Measurements from ENCODE around the gene CRIP3.
A peak's percentile ranks its signal among the peaks of the same experiment; 100 is the strongest.
"Not testable (repeated sequence)": the region's sequence is repeated elsewhere in the genome, so short reads cannot be mapped to it uniquely, and the experiment has no call there.

Gene CRIP3, protein sequence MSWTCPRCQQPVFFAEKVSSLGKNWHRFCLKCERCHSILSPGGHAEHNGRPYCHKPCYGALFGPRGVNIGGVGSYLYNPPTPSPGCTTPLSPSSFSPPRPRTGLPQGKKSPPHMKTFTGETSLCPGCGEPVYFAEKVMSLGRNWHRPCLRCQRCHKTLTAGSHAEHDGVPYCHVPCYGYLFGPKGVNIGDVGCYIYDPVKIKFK

DNA sequence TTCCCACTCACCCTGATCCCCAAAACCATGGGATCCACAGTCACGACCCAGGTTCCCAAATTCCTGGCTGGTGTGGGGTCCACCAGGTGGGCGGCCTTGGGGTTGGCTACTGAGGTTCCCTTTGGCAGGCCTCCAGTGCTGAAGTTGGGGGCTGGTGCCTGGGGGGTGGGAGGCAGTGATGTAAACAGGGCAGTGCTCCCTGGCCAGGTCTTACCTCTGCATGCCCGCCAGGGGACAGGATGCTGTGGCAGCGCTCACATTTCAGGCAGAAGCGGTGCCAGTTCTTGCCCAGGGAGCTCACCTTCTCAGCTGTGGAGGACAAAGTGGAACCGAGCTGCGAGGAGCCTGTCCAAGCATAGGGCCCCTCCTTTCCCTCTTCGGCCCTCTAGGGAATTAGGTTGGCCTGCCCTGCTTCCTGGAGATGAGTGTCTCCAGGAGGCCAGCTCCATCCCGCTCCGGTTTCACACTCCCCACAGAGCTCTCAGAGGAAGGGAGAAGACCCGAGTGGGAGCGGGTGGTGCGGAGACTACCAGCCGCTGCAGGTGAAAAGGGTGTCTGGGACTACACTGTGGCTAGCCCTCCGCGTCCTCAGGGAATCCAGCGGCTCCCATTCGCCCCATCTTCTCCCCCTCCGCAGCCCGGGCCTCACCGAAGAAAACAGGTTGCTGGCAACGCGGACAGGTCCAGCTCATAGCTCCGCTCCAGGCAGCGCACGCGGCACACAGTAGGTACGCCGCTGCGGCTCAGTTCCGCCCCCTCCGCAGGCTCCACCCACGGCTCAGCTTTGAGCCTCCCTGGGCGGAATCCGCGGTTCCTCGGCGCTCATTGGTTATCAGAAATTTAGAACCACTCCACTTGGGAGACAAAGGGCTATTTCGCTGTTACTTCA, at the start of gene CRIP3:
CRIP3 (minus strand) TSS at position 726 of the 889 bp plus-strand sequence; CDS start at position 692, 34 bp downstream.
- DNase-seq = peak; percentile 42

GRCh38 chr6:43355862-43356590, 47.4 kb upstream of the CRIP3 start:
- DNase-seq = no peak

GRCh38 chr6:43351951-43352350, 43.3 kb upstream of the CRIP3 start:
- DNase-seq = not testable (repeated sequence)

DNA sequence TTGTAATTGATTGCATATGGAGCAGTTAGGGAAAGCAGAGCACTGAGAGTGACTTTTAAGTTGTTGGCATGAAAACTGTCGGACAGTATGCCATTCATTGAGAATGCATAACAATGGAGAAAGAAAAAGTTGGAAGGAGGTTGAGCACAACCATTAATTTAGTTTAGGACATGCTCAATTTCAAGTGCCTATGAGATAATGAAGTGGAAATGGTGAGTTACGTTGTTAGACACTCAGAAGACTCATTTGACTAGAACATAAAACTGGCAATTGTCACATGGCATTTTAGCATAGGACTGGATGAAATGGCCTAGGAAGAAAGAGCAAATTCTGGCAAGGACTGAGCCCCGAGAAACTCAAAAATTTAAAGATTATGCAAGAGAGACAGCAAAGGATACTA, 38.8 kb upstream of the CRIP3 start:
- no peak for DNase-seq

DNA sequence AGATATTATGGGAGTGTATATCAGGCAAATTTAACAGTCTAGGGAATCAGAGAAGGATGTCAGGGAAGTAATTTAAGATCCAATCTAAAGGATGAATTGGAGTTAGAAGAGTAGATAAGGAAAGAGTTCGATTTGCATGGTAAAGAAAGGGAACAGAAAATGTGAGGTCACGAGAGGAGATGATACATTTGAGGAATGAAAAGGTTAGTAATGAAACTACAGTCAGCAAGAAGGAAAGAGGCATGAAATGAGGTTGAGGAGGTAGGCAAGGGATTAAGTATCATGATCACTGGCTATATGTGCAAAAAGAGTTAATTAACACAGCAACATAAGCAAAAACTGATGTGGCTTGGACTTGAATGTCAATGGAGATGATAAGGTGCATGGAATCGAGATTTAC, 38.4 kb upstream of the CRIP3 start:
- DNase-seq = no peak

GRCh38 chr6:43346243-43346642, 37.6 kb upstream of the CRIP3 start:
- DNase-seq = not testable (repeated sequence)

- DNase-seq = no peak
Measured at GRCh38 chr6:43339168-43339567, 30.5 kb upstream of the CRIP3 start.

GRCh38 chr6:43338243-43338642, 29.6 kb upstream of the CRIP3 start:
- no peak for DNase-seq

DNA sequence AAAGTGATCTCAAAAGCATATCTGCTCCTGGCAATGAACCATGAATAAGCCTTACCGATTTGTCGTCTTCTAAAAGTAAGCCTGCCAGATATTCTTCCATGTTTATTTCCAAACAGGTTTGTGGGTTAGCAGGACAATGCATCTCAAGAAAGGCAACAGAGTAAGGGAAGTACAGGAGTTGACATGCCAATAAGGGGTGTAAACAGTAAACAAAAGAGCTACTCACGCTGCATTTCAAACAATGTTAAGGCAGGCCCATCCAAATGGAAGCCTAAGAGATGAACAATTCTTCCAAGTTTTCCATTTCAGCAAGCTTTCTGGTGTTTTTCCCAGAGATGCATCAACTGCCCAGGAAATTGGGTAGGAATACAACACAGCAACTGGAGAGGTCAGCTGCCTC, 27.8 kb upstream of the CRIP3 start:
- DNase-seq = no peak

DNA sequence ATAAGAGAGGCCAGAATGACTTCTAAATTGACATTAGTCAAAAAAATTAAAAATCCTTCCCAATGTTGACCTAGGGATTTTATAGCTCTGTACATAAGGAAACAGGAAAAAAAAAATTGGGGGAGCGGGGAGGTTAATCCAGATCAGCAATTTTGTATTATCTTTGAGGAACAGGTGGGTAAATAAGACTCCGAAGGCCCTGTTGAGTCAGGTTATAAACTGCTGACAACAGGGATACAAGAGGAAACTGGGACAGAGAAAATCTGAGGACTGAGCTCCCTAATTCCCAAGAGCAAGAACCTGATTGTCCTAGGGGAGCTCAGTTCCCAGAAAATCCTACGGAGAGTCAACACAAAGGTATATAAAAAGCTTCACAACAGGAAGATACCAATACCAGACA, 26.8 kb upstream of the CRIP3 start:
- no peak for DNase-seq

GRCh38 chr6:43334466-43335095, 26.0 kb upstream of the CRIP3 start:
- no peak for DNase-seq

- DNase-seq = no peak
Measured at GRCh38 chr6:43331891-43332290, 23.3 kb upstream of the CRIP3 start.

- DNase-seq = no peak
Measured at GRCh38 chr6:43331470-43331869, 22.8 kb upstream of the CRIP3 start.

GRCh38 chr6:43328528-43328927, 19.9 kb upstream of the CRIP3 start:
- no peak for DNase-seq

DNA sequence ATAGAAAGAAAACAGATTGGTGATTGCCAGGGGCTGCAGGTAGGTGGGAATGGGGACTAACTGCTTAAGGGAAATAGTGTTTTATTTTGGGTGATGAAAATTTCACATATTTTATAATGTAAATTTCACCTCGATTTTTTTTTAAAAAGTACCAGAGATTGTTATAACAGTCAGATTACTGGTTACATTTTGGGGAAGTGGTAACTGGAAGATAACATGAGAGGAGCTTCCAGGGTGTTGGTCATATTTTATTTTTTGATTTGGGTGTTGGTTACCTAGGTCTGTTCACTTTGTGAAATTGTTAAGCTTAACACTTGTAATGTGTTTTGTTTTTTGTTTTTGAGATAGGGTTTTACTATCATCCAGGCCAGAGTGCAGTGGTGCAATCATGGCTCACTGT, 17.2 kb upstream of the CRIP3 start:
- no peak for DNase-seq

DNA sequence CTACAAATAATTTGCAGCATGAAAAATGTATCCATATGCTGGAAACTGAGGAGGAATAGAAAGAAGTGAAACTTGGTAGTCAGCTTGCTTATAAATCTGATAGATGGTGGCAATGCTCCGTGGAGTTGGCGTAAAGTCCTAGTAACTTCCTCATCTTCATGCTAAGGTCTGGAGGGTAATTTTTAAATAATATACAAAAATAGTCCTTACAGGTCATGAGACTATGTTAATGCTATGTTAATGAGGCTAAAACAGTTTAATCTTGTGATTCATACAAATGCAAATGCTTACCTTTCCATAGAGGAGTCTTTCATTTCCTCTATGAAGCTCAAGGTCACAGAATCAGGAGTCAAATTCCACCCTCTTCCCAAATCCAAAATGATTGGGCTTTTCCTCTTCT, 9.4 kb upstream of the CRIP3 start:
- no peak for DNase-seq

- no peak for DNase-seq
Measured at GRCh38 chr6:43313813-43314212, 5.2 kb upstream of the CRIP3 start.

GRCh38 chr6:43311666-43312065, 3.0 kb upstream of the CRIP3 start:
- DNase-seq = no peak

- DNase-seq = no peak
Measured at GRCh38 chr6:43310624-43311023, 2.0 kb upstream of the CRIP3 start.

GRCh38 chr6:43310134-43310533, 1.5 kb upstream of the CRIP3 start:
- no peak for DNase-seq

DNA sequence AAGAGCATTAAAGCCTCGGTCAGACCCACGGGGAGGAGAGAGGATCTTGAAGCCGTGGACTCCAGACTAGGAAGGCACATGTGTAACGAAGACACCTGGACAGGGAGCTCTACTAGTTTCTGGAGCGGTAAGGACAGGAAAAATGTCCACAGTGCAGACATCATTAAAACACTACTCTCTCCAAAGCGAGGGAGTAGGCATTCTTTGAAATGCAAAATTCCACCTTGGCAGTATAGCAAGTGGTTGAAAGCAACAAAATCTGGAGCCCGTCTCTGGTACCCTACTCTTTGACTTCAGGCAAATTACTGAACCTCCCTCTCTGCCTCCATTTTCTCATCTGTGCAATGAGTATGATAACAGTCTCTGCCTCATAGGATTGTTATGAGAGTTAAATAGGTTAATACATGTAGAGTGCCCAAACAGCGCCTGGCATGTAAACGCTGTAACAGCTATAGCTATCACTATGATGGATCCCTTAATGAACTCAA, 408 bp upstream of the CRIP3 start:
- no peak for DNase-seq

DNA sequence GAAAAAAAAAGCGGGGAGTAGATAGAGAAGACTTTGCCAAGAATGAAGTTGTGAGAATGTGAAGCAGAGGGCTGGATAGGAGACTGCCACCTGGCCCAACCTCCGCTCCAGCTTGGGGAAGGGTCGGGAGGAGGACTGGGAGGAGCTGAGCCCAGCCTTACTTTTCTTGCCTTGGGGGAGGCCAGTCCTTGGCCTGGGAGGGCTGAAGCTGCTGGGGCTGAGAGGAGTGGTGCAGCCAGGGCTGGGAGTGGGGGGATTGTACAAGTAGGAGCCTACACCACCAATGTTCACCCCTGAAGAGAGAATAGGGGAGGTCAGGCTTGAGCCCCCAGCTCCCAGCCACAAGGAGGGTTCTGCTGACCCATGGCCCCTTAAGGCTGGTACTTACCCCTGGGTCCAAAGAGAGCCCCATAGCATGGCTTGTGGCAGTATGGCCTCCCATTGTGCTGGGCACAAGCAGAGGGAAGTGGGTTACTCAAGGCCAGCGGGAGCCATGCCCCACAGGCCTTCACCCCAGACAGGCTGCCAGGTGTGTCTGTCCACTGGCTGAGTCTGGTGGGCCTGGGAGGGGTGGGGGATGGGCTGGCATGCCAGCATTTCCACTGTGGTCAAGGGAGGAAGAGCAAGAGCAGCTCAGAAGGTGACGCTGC, 1.1 kb downstream of the CRIP3 start:
- no peak for DNase-seq

DNA sequence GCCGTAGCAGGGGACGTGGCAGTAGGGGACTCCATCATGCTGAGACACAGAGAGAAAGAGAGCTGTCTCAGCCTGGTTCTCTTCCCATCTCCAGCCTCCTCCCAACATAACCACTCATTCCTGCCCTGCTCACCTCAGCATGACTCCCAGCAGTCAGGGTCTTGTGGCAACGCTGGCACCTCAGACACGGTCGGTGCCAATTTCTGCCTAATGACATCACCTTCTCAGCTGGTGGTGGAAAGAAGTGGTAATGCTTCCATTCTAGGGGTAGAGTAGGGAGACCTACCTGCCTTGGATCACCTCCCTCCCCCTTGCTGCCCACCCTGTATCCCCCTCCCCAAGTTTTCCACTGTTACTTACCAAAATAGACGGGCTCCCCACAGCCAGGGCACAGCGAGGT, 2.5 kb downstream of the CRIP3 start:
- no peak for DNase-seq

All from stimulated activated CD4-positive, alpha-beta T cell treated with anti-CD3 and anti-CD28 coated beads, Interleukin-12 subunit alpha, Interleukin-12 subunit beta, amount 100 ng/mL, for 4 hours (primary cell).